GM19035 (cell line): ENCODE results near the gene NOD2.
A peak's percentile ranks its signal among the peaks of the same experiment; 100 is the strongest.

Experiments used
- ATAC-seq: cut with Tn5 transposase; IDR thresholded peaks from one replicate; pipeline ENCODE4 v1.9.1; 2021; ENCODE audit not compliant: unreplicated experiment

Gene NOD2

DNA sequence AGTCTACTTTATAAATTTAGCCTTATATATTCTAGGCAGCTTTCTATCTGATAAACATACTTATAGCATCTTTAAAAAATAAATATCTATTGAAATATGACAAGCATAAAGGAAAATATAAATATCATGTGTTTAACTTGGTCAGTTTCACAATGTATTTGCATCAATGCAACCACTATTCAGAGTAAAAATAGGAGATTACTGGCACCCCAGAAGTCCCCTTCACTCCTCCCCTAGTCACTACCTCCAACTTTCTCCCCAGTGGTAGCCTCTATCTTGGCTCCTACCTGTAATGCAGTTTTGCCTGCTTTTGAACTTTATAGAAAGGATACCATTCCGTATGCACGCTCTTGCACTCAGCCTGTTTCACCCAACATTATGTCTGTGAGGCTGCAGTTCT is 3.2 kb upstream of the NOD2 start:
- ATAC-seq: no peak

DNA sequence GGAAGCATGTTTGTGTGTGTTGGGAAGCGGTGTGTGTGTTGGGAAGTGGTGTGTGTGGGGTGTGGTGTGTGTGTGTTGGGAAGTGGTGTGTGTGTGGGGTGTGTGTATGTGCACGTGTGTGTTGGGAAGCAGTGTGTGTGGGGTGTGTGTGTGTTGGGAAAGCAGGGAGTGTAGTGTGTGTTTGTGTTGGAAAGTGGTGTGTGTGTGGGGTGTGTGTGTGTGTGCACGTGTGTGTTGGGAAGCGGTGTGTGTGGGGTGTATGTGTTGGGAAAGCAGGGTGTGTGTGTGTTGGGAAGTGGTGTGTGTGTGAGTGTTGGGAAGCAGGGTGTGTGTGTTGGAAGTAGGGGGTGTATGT is 785 bp upstream of the NOD2 start:
- no peak for ATAC-seq

DNA sequence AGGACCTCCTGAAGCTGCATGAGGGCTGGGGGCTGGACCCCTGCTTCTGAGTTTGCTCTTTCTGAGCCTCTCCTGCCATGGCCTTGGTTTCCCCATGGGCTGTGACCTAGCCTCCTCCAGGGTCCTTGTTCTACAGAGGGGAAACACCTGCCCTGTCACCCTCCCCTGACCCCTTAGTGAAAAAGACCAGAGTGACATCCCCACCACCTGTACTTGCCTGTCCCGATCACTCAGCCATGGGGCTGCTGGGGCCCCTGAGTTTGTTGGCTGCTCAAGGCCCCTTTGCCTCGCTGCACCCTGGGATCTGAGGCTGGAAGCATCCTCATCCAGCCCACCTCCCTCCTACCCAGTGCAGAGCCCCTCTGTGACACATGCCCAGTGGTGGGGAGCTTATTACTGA is 800 bp downstream of the NOD2 start:
- ATAC-seq: no peak

DNA sequence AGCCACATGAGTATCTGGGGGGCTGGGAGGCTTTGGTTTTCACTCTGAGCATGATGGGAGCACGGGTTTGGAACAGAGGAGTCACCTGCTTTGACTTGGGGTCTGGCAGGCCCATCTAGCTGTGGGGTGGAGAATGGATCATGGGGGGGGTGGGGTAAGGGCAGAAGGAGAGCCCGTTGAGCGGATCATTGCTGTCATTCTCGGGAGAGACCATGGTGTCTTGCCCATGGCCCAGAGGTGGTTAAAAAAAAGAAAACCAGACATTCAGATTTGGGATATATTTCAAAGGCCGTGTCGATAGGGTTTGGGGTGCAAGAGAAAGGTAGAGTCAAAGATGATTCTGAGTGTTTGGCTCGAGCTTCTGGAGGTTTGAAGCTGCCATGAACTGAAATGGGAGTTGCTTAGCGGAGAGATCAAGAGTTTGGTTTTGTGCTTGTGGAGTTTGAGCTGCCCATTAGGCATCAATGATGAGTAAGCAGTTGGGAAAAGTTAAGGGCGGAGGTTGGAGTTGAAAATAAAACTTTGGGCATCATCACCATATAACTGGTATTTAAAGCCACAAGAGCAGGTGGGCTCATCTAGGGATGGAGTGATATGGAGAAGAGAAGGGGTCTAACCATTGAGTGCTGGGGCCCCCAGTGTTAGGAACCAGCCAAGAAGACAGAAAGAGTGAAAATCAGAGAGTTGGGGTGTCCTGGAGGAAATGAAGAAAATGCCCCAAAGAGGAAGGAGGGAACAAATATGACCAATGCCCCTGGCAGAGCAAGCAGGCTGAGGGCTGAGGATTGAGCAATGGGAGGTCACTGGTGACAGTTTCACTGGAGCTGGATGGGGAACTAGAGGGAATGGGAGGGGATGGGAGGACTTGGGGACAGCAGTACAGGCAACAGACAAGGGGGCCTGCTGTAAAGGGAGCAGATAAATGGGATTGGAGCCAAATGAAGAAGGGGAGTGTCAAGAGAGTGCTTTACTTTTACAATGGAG is 1.9 kb downstream of the NOD2 start:
- no peak for ATAC-seq

DNA sequence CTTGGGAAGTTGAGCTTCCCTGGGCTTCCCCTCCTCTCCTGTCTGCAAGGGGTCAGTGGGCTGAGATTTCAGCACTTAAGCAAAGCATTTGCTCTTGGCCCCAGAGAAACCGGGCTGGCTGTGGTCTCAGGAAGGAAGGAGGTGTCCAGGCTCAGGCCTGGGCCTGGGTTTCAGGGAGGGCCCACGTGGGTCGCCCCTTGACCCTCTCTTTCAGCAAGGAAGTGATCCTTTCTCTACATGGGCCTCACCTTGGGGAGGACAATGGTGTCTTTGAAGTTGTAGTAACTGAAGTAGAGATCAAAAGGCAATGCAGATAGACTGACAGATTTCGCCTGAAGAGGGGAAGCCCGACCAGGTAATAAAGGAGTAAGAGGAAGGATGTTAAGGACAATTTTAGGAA is 2.7 kb downstream of the NOD2 start:
- ATAC-seq: no peak

DNA sequence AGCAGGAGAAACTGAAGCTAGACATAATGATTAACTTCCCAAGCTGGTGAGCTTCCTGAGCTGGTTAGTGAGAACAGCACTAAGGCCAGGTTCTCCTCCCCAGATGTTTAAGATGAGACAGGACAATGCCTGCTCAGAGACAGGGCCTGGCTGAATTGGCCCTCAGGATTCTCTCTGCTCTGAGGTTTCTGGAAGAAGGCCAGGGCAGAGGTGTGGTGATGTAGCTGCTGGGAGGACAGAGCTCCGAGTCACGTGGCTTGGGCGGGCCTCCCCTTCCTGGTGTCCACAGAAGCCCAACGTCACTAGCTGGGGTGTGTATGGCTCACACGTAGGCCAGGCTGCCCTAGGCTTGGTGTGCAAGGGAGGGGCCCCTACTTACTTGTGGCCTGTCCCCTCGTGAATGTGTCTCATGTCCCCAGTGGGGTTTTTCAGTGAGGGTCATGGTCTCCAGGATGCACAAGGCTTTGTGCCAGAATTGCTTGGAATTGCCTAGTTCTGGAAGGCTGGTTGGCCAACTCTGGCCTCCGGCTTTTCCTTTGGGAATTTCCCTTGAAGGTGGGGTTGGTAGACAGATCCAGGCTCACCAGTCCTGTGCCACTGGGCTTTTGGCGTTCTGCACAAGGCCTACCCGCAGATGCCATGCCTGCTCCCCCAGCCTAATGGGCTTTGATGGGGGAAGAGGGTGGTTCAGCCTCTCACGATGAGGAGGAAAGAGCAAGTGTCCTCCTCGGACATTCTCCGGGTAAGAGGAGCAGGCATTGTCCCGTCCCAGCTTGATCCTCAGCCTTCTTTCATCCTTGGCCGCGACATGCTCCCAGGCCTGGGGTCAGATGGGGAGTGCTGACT is 3.4 kb downstream of the NOD2 start:
- ATAC-seq: peak; percentile 51

DNA sequence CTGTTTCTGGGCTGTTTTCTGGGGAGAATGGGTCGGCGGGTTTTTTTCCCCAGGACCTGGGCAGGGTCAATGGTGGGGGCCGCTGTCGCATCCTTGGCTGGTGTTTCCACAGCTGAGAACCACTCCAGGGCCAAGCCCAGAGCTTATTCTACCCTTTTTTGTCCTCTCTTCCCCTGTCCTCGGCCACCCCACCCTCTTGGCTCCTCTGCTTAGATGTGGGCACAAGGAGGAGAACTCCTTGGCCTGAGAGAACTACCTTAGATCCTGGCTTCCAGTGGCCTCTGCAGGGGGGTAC is 4.0 kb downstream of the NOD2 start:
- ATAC-seq: no peak

DNA sequence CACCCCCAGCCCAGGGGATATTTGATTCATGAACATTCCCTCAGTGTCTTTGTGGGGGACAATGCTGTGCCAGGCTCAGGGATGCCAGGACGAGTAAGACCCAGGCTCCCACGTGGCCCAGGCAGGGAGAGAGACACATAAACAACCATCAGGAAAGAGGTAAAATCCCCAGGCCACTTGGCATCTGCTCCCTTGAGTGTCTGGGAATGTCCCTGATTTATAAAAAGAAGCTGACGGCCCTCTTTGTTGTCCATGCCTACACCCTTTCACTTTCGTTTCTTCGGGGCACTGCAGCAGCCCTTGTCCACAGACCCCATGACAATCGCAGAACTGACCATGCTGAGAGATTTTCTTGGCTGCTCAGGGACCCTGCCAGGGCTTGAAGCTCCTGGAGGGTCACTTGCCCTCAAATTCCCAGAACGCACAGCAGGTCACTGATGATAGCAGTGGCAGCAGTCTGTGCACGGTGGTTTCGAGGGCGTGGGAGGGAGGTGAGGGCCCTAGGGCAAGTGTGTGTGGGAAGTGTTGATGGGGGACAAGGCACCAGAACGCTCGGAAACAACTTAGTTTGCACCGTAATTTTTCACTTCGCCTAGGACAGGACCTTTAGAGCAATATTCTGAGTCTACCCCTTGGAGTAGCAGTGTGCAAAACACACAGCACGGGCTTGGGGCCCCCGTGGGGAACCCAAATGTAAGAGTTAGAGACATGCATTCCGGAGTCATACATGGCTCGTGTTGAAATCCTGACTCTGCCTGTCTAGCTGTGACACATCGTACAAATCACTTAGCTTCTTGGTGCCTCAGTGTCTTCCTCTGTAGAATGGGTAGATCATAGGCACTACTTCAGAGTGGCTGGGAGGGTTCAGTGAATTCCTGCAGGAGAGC is 4.7 kb downstream of the NOD2 start:
- peak; percentile 53 for ATAC-seq

DNA sequence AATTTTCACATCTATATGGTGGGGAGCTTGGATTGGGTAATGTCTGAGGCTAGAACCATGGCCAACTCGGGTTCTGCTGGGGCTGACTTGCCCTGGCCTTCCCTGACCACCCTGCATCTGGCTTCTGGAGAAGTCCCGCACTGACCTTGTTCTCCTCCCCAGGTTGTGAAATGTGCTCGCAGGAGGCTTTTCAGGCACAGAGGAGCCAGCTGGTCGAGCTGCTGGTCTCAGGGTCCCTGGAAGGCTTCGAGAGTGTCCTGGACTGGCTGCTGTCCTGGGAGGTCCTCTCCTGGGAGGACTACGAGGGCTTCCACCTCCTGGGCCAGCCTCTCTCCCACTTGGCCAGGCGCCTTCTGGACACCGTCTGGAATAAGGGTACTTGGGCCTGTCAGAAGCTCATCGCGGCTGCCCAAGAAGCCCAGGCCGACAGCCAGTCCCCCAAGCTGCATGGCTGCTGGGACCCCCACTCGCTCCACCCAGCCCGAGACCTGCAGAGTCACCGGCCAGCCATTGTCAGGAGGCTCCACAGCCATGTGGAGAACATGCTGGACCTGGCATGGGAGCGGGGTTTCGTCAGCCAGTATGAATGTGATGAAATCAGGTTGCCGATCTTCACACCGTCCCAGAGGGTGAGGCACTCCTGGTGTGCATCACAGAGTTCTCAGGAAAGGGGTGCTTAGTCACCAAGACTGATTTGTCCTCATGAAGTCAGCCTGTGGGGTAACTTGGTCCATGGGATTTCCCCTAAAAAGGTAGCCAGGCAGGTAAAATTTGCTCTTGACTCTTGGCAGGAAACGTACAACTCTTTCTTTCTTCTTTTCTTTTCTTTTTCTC is 6.1 kb downstream of the NOD2 start:
- no peak for ATAC-seq

DNA sequence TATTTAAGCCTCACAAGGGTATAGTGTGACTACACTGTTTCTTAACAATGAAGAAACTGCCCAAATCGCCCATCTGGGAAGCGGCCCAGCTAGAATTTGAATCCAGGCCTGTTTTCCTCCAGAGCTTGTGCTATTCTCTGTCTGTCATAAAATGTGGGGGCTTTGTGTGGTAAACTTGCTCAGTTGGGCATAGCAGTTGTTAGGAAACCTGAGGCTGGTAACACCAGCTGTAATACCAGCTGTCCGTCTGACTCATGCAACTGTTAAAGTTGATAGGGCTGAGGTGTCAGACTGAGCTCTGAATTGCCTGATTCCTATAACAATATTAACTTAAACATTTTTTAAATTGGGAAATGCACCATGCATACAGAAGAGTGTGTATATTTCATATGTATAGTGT is 9.3 kb downstream of the NOD2 start:
- no peak for ATAC-seq

DNA sequence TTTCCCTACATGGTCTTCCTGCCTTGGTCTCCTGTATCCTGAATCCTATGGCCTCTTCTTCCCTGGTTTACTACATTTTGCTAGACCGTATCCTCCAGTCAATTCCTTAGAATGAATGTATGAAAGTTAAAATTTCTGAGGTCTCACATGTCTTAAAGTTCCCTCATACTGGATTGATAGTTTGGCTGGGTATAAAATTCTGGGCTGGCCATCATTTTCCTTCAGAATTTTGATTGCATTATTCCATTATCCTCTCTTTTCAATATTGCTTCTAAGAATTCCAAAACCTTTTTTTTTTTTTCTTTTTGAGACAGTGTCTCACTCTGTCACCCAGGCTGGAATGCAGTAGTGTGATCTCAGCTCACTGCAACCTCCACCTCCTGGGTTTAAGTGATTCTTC is 10.8 kb downstream of the NOD2 start:
- ATAC-seq: no peak

DNA sequence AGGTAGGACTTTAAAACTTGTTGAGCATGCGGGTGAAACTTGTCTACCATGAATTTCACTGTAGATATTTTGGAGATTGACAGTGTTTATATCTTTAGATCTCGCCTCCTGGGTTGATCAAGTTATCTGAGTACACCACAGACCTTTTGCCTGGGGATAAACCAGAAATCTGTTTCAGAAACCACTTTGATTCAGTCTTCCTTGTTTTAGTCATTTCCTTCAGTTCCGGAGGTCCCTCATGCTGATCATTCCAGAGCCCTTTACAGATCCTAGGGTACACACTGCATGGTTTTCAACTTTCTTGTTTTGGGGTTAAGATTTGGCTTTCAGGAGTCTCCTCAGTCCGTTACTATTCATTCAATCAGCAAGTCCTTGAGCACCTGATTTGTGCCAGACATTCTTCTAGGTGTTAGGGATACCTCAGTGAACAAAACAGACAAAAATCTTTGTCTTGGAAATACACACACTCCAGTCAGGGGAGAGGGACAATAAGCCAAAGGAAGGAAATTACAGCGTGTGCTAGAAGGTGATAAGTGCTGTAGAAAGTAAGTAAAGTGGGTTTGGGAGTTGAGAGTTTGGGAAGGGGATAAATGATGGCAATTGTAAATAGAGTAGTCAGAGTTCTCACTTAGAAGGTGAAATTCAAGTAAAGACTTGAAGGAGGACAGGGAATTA is 12.2 kb downstream of the NOD2 start:
- no peak for ATAC-seq

DNA sequence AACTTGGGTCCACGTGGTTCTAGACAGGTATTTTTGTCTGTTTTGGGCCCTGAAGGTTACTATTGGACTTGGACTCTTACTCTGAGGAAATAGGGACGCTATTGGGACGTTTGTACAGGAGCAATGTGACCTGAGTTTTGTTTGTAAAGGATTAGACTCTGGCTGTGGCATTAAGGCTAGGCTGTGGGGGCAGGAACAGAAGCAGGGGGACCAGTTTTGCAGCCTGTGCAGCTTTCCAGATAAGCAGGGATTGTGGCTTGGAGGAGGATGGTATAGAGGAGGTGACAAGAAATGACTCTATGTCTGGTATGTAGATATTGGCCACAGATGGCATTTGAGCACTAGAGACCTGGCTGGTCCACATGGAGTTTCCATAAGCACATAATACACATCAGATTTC is 12.8 kb downstream of the NOD2 start:
- ATAC-seq: no peak

DNA sequence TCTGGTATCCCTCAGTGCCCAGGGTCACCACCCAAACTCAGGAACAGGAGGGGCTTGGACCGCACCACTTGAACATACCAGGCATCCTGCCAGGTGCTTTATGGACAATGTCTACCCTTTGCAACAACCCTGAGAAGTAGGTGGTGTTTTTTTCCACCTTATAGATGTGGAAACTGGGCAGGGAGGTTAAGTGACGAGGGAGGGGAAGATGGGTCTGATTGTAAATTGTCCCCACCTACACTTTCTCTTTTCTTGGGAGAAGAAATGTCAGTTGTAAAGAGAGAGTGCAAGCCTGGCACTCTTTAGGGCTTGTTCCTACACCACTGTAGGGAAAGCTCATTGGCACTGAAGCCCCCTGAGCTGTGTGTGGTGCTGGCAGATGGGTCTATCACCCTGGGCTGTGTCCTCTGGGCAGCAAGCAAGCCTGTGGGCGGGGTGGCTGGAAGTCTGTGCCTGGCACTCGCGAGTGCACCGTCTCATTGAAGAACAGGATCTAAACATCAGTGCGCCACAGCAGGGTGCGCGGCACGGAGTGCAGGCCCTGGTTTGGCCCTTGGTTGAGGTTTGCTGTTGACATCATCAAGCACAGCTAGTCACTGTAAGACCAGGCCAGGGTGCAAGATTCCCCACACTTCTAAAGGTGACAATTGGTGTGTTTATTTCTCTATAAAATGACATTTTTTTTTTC is 15.1 kb downstream of the NOD2 start:
- no peak for ATAC-seq

DNA sequence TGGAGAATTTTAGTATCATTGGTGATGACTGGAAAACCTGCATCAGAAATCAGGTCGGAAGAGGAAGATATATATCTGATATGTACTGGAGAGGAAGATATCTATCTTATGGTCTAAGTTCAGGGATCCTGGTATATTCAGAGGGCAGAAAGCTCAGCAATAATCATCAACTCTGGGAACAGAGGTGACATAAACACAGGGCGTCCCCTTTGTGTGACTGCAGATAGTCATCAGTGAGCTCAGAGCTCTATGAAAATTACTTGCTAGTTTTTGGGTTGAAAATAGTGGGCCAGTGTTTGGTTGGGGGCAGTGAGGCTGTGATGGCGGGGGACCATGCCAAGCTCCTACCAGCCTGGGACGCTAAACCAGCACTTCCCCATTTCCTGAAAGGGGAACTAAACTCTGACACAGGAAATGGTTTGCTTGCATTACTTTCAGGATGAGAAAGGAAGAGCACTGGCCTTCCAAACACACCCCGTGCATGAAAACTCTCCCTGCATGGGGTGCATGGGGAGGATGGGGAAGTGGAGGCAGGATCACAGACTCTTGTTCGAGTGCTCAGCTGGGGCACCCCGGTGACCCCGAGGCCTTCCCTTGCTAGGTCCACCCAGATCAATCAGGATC is 15.8 kb downstream of the NOD2 start:
- no peak for ATAC-seq

DNA sequence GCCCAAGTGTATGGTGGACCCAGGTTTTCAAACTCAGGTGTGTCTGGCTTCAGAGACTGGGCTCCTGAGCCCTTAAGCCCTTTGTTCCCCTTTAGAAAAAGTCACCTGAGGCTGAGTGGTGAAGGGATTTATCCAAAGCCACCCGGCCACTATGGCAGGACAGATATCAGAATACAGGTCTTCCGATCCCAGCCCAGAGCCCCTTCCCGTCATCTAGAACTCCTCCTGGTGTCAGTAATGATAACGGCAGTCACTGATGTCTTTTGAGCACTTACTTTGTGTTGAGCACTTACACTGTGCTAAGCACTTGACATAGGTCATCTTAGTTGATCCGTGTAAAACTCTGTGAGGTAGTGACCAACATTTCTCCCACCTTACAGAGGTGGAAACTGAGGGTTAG is 16.6 kb downstream of the NOD2 start:
- no peak for ATAC-seq

DNA sequence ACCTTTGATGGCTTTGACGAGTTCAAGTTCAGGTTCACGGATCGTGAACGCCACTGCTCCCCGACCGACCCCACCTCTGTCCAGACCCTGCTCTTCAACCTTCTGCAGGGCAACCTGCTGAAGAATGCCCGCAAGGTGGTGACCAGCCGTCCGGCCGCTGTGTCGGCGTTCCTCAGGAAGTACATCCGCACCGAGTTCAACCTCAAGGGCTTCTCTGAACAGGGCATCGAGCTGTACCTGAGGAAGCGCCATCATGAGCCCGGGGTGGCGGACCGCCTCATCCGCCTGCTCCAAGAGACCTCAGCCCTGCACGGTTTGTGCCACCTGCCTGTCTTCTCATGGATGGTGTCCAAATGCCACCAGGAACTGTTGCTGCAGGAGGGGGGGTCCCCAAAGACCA is 17.6 kb downstream of the NOD2 start:
- no peak for ATAC-seq

DNA sequence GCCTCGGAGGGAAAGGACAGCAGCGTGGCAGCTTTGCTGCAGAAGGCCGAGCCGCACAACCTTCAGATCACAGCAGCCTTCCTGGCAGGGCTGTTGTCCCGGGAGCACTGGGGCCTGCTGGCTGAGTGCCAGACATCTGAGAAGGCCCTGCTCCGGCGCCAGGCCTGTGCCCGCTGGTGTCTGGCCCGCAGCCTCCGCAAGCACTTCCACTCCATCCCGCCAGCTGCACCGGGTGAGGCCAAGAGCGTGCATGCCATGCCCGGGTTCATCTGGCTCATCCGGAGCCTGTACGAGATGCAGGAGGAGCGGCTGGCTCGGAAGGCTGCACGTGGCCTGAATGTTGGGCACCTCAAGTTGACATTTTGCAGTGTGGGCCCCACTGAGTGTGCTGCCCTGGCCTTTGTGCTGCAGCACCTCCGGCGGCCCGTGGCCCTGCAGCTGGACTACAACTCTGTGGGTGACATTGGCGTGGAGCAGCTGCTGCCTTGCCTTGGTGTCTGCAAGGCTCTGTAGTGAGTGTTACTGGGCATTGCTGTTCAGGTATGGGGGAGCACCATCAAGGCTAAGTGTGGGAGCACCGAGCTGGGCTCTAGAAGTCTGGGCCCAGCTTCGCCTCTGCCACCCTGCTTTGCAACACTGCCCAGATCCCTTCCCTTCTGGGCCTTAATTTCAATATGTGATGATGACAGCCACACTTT is 18.6 kb downstream of the NOD2 start:
- no peak for ATAC-seq
